ENCODE results near the gene PCNP.
A peak's percentile ranks its signal among the peaks of the same experiment; 100 is the strongest.
"Not testable (repeated sequence)": the region's sequence is repeated elsewhere in the genome, so short reads cannot be mapped to it uniquely, and the experiment has no call there.

Gene PCNP, protein sequence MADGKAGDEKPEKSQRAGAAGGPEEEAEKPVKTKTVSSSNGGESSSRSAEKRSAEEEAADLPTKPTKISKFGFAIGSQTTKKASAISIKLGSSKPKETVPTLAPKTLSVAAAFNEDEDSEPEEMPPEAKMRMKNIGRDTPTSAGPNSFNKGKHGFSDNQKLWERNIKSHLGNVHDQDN

DNA sequence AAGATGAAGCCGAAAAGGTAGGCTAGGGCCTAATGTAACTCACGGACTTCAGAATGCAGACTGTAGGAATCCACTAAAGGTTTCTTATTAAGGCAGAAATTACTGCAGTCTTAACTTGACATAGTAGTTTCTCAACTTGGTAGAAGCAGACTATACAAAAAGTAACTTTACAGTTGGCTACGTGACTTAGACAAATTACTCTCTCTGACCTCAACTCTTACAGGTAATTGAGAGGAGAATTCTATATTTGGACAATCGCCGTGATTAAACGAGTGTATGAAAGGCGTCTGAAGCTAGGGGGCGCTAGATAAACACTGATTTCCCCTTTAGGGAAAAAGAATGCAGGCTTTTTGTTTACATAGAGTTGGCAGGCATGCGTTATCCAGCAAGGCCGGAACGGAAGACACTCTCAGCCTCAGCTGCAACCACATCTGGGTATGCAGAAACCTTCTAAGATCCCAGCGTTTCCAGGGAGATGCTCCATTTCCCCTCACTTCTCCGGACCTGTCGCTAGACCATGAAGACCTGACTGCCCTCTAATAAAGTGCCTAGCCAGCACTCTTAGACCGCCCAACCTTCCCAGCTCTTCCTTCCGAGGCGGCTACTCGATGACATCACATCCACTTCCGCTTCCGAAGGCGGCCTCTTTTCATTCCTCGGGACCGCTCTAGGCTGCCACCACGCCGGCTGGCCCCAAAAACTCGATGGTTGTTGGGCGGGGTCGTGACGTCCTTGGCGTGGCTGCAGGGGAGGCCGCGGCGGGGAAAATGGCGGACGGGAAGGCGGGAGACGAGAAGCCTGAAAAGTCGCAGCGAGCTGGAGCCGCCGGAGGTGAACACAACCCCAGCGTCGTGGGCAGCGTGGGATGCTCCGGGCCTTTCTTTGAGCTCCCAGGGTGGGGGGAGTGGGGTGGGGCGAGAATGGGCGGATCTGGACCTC, at the start of gene PCNP:
Gene PCNP (plus strand): TSS at position 732 of the 939 bp plus-strand sequence. CDS start 36 bp downstream, at position 768.
- H3K4me3 Mint-ChIP-seq, result peak within 1 kb of the TSS; percentile 90
- DNase-seq, result peak; percentile 99
- peaks cover 72% of the 10 kb centered on the region for H3K4me1 Mint-ChIP-seq
- H3K9me3 Mint-ChIP-seq, result no peaks in the 10 kb centered on the region
- no peaks in the 10 kb centered on the region for H3K27me3 Mint-ChIP-seq
- ATAC-seq, result peak; percentile 83
- H3K36me3 Mint-ChIP-seq (ENCODE audit: low read depth), result peaks cover 18% of the 10 kb centered on the region
- peak within 1 kb of the TSS; percentile 94 for H3K27ac Mint-ChIP-seq

DNA sequence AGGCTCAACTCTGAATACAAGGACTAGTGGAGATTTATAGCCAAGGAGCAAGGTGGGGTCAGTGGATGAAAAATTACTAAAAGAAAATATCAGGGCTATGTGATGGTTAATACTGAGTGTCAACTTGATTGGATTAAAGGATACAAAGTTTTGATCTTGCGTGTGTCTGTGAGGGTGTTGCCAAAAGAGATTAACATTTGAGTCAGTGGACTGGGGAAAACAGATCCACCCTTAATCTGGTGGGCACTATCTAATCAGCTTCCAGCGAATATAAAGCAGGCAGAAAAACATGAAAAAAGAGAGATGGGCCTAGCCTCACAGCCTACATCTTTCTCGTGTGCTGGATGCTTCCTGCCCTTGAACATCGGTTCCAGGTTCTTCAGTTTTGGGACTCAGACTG, 46.5 kb upstream of the PCNP start:
- DNase-seq (no peak), ATAC-seq (no peak)
- Mint-ChIP-seq H3K4me3 (no peak overlapping the region), H3K36me3 (ENCODE audit: low read depth) (no peaks in the 10 kb centered on the region), H3K9me3 (peaks cover 4% of the 10 kb centered on the region), H3K4me1 (peaks cover 28% of the 10 kb centered on the region), H3K27ac (no peak overlapping the region), H3K27me3 (no peaks in the 10 kb centered on the region)

DNA sequence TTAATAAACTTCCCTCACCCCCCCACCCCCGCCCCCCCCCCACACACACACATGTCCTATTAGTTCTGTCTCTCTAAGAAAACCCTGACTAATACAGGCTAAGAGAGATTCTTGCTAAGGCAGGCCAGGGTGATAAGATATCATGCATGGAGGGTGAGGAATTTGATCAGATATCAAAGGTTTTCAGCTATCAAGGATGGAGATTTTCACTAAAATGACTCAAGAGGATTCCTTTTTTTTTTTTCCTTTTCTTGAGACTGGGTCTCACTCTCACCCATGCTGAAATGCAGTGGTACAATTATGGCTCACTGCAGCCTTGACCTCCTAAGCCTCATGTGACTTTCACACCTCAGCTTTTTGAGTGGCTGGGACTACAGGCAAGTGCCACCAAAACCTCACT, 46.1 kb upstream of the PCNP start:
- no peak for DNase-seq
- peaks cover 4% of the 10 kb centered on the region for H3K9me3 Mint-ChIP-seq
- no peak for ATAC-seq
- no peaks in the 10 kb centered on the region for H3K27me3 Mint-ChIP-seq
- no peak overlapping the region for H3K4me3 Mint-ChIP-seq
- no peak overlapping the region for H3K27ac Mint-ChIP-seq
- H3K4me1 Mint-ChIP-seq, result peaks cover 30% of the 10 kb centered on the region
- no peaks in the 10 kb centered on the region for H3K36me3 Mint-ChIP-seq (ENCODE audit: low read depth)

DNA sequence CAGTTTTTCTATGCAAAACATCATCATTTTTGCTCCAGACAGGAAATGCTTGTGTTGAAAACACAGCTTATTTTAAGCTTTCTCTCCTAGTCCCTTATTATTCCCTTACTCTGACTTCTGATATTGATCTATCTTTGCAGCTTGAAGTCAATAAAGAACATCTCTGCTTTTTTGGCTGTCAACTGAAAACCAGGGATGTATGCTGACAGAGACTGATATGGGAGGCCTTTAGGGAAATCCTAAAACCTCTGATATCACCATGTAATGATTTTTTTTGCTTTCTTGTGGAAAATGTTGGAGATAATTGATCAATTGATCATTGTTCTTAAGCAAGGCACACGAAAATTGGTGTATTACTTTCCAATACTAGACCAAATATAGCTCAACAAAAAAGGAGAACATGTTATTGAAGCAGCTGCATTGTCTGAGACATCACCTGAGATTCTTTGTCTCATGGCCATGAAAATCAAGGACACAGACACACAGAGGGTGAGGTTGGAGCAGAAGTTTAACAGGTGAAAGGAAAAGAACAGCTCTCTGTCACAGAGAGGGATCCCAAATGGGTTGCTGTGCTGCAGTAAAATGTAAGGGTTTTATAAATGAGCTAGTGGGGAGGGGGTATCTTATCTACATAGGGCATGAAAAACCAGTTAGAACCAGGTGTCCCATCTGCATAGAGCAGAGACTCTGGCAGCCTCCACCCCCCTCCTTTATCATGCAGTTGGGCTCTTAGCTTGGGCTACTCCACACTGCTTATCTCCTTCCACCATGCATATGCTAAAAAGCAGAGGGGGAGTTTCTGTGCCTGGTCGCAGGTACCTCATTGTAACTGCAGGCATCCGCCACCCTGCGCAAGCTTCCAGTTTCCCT, 43.9 kb upstream of the PCNP start:
- H3K27me3 Mint-ChIP-seq, result no peaks in the 10 kb centered on the region
- peaks cover 30% of the 10 kb centered on the region for H3K4me1 Mint-ChIP-seq
- H3K27ac Mint-ChIP-seq, result no peak overlapping the region
- no peak overlapping the region for H3K4me3 Mint-ChIP-seq
- H3K9me3 Mint-ChIP-seq, result peaks cover 4% of the 10 kb centered on the region
- ATAC-seq, result no peak
- H3K36me3 Mint-ChIP-seq (ENCODE audit: low read depth), result no peaks in the 10 kb centered on the region
- no peak for DNase-seq

DNA sequence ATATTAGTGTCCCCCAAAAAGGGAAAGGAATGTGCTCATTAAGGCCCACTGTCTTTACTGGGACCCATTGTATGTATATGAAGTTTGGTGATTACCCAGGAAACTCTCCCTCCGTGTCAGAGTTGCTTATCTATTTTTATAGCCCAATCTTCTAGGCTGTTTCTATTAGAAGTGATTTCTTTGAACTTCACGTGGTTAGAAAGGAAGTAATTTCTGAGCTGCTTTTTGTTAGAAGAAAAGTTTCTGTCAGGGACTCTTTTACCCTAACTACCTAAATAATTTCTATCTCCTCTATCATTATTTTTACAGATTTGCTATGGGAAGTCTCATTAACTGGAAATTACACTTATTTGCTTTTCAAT, 43.3 kb upstream of the PCNP start:
- no peak for ATAC-seq
- DNase-seq, result no peak
- Mint-ChIP-seq H3K27ac (peak overlapping the region; percentile 13), H3K4me3 (no peak overlapping the region), H3K4me1 (peaks cover 30% of the 10 kb centered on the region), H3K9me3 (peaks cover 4% of the 10 kb centered on the region), H3K27me3 (no peaks in the 10 kb centered on the region), H3K36me3 (ENCODE audit: low read depth) (no peaks in the 10 kb centered on the region)

DNA sequence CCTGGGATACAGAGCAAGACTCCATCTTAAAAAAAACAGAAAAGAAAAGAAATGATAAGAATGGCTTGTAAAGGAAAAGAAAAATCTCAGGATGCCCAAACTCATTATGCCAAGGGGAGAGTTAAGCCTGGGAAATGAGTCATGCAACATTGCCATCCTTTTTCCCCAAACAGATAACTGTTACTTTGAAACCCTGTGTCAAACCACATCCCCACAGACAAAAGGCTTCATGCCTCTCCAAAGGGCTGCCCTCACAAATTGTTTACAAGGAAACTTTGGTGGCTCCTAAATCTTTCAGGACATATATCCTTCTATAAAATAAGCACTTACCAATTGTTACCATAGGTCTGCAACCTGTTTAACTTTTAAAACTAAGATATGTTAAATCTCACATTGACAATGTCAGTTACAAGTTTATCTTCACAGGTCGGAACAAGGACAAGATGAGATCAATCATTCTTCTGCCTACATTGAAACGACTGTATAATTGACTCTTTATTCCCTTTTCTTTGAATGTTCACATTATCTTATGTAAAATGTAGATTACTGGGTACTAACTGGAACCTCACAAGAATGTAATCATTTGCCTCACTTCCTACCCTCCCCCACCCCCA, 42.4 kb upstream of the PCNP start:
- peak; percentile 91 for ATAC-seq
- Mint-ChIP-seq H3K4me1 (peaks cover 30% of the 10 kb centered on the region), H3K9me3 (peaks cover 4% of the 10 kb centered on the region), H3K27ac (peak overlapping the region; percentile 62), H3K4me3 (no peak overlapping the region), H3K36me3 (ENCODE audit: low read depth) (no peaks in the 10 kb centered on the region), H3K27me3 (no peaks in the 10 kb centered on the region)
- no peak for DNase-seq

DNA sequence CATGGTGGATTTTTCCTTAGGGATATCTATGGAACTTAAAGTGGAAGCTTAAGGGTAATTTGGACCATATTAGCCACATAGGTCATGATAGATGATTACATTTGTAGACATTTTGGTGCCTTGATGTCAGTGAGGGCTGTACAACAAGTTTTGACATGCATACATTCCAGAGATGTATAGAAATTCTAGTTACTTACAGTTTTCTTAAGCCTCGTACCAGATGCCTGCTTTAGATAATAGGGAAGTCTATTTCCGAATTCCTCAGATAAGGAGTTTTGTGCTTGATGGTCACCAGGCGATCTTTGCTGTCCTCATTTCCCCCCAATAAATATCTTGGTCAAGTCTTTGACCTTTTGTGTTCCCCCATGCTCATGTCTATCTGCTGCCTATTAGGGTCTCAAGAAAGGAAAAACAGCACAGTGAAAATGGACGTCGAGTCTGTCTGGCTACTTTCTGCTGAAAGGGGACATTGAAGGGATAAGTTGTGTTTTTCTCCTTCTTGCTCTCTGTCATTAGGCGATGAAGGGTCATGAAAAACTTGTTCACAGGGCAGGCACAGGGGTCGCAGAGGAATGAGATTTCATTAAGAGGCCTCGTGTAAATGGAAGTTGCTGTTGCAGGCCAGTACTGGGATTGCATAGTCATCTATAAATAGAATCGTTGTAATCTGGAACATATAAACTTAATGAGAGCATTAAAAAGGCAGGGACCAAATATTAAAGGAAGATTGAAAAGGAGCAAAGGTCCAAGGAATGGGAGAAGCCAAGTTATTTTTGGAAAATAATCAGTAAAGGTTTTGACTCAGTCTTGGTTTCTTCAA, 41.0 kb upstream of the PCNP start:
- peaks cover 30% of the 10 kb centered on the region for H3K4me1 Mint-ChIP-seq
- DNase-seq (no peak), ATAC-seq (no peak)
- H3K36me3 Mint-ChIP-seq (ENCODE audit: low read depth), result no peaks in the 10 kb centered on the region
- no peaks in the 10 kb centered on the region for H3K27me3 Mint-ChIP-seq
- H3K4me3 Mint-ChIP-seq, result no peak overlapping the region
- H3K27ac Mint-ChIP-seq, result no peak overlapping the region
- H3K9me3 Mint-ChIP-seq, result peaks cover 4% of the 10 kb centered on the region

DNA sequence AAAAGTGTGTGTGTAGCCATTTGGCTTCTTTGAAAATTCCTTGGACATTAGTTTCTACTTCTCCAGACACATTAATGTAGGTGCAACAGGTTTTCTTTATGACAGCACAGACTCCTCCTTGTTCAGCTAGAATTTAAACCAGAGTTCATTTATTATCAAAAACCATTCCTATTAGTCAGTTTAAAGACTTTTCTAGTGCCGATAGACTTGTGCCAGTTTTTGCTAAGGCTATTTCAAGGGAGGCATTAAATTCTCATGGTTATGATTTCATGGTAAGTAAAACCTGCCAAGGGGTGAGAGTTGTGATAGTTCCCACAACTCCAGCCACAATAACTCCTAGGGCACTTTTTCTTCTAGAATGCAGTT, 40.4 kb upstream of the PCNP start:
- no peak for DNase-seq
- H3K4me1 Mint-ChIP-seq, result peaks cover 30% of the 10 kb centered on the region

DNA sequence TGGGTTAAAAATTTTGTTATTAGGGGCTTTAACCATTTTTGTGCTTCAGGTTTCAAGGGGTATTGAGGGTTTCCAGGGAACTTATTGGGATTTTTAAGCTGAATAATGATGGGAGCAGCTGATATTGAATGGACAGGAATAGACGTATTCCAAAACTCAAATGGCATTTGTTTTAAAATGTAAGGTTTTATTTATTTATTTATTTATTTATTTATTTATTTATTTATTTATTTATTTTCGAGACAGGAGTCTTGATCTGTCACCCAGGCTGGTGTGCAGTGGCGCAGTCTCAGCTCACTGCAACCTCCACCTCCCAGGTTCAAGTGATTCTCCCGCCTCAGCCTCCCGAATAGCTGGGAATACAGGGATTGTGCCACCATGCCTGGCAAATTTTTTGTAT, 38.8 kb upstream of the PCNP start:
- H3K4me3 Mint-ChIP-seq, result no peak overlapping the region
- no peak overlapping the region for H3K27ac Mint-ChIP-seq
- H3K4me1 Mint-ChIP-seq, result peaks cover 27% of the 10 kb centered on the region
- no peaks in the 10 kb centered on the region for H3K27me3 Mint-ChIP-seq
- DNase-seq (no peak), ATAC-seq (no peak)
- peaks cover 8% of the 10 kb centered on the region for H3K9me3 Mint-ChIP-seq
- peaks cover 2% of the 10 kb centered on the region for H3K36me3 Mint-ChIP-seq (ENCODE audit: low read depth)

More for the DNA sequence above, 40.4 kb upstream of the PCNP start:
- peaks cover 4% of the 10 kb centered on the region for H3K9me3 Mint-ChIP-seq
- H3K4me3 Mint-ChIP-seq, result no peak overlapping the region
- H3K27me3 Mint-ChIP-seq, result no peaks in the 10 kb centered on the region
- H3K27ac Mint-ChIP-seq, result no peak overlapping the region
- H3K36me3 Mint-ChIP-seq (ENCODE audit: low read depth), result no peaks in the 10 kb centered on the region
- ATAC-seq, result no peak

DNA sequence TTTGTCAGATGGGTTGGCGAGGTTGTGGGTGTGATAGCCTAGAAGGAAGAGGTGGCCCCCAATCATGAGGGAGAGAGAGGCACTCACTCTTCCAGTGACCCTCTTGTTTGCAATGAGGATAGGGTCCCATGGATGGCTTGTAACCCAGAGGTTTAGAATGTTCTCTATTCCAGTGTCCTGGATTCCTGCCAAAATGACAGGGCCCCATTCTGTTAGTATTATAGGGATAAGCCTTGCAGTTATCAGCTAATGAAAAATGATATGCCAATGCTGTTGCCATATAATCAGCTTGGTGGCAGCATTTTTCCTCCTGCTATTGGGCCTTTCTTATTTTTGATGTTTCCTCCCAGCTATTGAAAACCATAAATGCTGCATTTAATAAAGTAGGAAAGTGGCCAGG, 37.7 kb upstream of the PCNP start:
- no peak overlapping the region for H3K4me3 Mint-ChIP-seq
- peaks cover 8% of the 10 kb centered on the region for H3K9me3 Mint-ChIP-seq
- peaks cover 2% of the 10 kb centered on the region for H3K36me3 Mint-ChIP-seq (ENCODE audit: low read depth)
- peaks cover 16% of the 10 kb centered on the region for H3K4me1 Mint-ChIP-seq
- no peak overlapping the region for H3K27ac Mint-ChIP-seq
- no peaks in the 10 kb centered on the region for H3K27me3 Mint-ChIP-seq
- ATAC-seq (no peak), DNase-seq (no peak)

DNA sequence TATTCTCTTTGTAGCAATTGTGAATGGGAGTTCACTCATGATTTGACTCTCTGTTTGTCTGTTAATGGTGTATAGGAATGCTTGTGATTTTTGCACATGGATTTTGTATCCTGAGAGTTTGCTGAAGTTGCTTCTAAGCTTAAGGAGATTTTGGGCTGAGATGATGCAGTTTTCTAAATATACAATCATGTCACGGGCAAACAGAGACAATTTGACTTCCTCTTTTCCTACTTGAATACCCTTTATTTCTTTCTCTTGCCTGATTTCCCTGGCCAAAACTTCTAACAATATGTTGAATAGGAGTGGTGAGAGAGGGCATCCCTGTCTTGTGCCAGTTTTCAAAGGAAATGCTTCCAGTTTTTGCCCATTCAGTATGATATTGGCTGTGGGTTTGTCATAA, 37.0 kb upstream of the PCNP start:
- ATAC-seq; H3K9me3 Mint-ChIP-seq; H3K4me1 Mint-ChIP-seq; H3K27ac Mint-ChIP-seq; DNase-seq; H3K27me3 Mint-ChIP-seq; H3K4me3 Mint-ChIP-seq; H3K36me3 Mint-ChIP-seq (ENCODE audit: low read depth): not testable (repeated sequence)

DNA sequence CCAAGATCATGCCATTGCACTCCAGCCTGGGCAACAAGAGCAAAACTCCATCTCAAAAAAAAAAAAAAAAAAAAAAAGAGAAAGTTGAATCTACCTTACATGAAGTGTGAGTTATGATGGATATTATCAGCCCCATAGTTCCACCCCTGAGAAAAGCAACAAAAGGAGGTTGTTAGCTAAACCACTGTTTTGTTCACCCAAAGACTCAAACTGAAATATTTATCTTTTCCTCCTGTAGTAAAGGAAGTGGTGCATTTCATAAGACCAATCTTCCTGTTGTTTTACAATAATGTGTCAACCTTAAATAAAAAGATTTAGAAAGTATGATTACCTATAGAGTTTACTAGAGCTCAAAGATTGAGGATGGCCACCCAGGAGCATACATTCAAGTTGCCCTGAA, 31.0 kb upstream of the PCNP start:
- H3K27ac Mint-ChIP-seq, result no peak overlapping the region
- DNase-seq, result no peak
- ATAC-seq, result no peak
- H3K4me1 Mint-ChIP-seq, result peaks cover 24% of the 10 kb centered on the region
- H3K27me3 Mint-ChIP-seq, result no peaks in the 10 kb centered on the region
- H3K36me3 Mint-ChIP-seq (ENCODE audit: low read depth), result peaks cover 5% of the 10 kb centered on the region
- H3K9me3 Mint-ChIP-seq, result peaks cover 8% of the 10 kb centered on the region
- H3K4me3 Mint-ChIP-seq, result no peak overlapping the region

DNA sequence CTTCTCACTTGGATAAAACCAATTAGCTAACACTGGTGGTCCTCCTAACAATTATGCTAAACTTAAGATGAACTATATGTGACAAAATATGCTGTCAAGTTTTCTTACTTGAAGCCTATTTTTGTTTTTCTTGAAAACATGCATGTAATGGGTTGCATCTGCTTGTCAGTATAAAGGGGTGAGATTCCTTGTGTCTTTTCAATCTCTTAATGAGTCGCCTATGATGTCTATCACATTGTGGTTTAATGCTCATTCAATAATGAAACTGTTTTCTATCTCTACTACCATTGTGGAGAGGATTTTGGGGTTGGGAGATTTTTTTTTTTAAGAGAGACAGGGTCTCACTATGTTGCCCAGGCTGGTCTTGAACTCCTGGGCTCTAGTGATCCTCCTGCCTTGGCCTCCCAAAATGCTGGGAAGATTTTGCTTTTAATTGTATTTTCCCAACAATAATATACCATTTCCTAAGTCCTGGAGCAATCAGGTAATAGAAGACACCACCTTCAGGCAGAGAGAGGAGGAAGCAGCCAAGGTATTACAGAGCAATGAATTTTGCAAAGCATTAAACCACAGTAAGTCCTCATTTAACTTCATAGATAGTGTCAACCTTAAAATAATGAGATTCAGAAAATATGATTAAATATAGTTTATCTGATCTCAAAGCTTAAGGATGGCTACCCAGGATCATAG, 29.7 kb upstream of the PCNP start:
- no peak overlapping the region for H3K27ac Mint-ChIP-seq
- H3K27me3 Mint-ChIP-seq, result no peaks in the 10 kb centered on the region
- peaks cover 5% of the 10 kb centered on the region for H3K36me3 Mint-ChIP-seq (ENCODE audit: low read depth)
- peaks cover 4% of the 10 kb centered on the region for H3K9me3 Mint-ChIP-seq
- ATAC-seq (peak; percentile 65), DNase-seq (no peak)
- H3K4me3 Mint-ChIP-seq, result no peak overlapping the region
- H3K4me1 Mint-ChIP-seq, result peaks cover 24% of the 10 kb centered on the region
